ENCODE data around the gene CLEC5A.
"Not testable (repeated sequence)": the region's sequence is repeated elsewhere in the genome, so short reads cannot be mapped to it uniquely, and the experiment has no call there.

The CLEC5A gene

DNA sequence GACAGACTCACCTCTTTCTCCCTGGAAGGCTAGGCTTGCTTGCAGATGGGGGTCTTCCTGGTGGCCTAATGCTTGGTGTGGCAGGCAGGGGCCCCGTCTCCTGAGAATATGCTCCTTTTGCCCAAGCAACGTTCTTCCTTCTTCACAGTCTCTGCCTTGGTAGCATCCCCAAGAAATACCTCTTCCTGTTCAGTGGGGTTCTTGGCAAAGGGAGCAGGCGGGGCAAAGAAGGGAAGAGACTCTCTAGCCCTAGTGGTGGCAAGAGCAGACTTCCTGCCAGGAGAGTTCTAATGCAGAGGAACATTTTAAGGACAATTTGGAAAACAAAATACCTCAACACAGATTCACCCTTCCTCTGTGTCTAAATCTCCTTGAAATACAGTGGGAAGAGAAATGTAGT lies at the start of gene CLEC5A:
Gene CLEC5A (minus strand): TSS at position 179 of the 400 bp plus-strand sequence. CDS start 682 bp downstream, outside the sequence.
- no peak within 1 kb of the TSS for H3K4me3 ChIP-seq (ENCODE audit: low read length)
- H3K36me3 ChIP-seq (ENCODE audit: control insufficient read depth, insufficient read depth, low read length) = no peaks in the 10 kb centered on the region
- no peaks in the 10 kb centered on the region for H3K4me1 ChIP-seq (ENCODE audit: control insufficient read depth, insufficient read depth, low read length)
- no peak within 1 kb of the TSS for H3K9ac ChIP-seq (ENCODE audit: low read length)
- H3K27ac ChIP-seq (ENCODE audit: low read depth, low read length) = no peak within 1 kb of the TSS
- H3K27me3 ChIP-seq (ENCODE audit: control insufficient read depth, insufficient read depth, low read length) = no peaks in the 10 kb centered on the region

- no peaks in the 10 kb centered on the region for H3K27me3 ChIP-seq (ENCODE audit: control insufficient read depth, insufficient read depth, low read length)
- H3K9ac ChIP-seq (ENCODE audit: low read length) = no peak overlapping the region
- H3K36me3 ChIP-seq (ENCODE audit: control insufficient read depth, insufficient read depth, low read length) = no peaks in the 10 kb centered on the region
- no peak overlapping the region for H3K27ac ChIP-seq (ENCODE audit: low read depth, low read length)
- H3K4me3 ChIP-seq (ENCODE audit: low read length) = no peak overlapping the region
- H3K4me1 ChIP-seq (ENCODE audit: control insufficient read depth, insufficient read depth, low read length) = no peaks in the 10 kb centered on the region
Observed at GRCh38 chr7:141993354-141993753, 46.6 kb upstream of the CLEC5A start.

- Histone ChIP-seq H3K27me3 (ENCODE audit: control insufficient read depth, insufficient read depth, low read length) (no peaks in the 10 kb centered on the region), H3K9ac (ENCODE audit: low read length) (no peak overlapping the region), H3K36me3 (ENCODE audit: control insufficient read depth, insufficient read depth, low read length) (no peaks in the 10 kb centered on the region), H3K27ac (ENCODE audit: low read depth, low read length) (no peak overlapping the region), H3K4me1 (ENCODE audit: control insufficient read depth, insufficient read depth, low read length) (no peaks in the 10 kb centered on the region), H3K4me3 (ENCODE audit: low read length) (no peak overlapping the region)
Observed at GRCh38 chr7:141992688-141993087, 45.9 kb upstream of the CLEC5A start.

DNA sequence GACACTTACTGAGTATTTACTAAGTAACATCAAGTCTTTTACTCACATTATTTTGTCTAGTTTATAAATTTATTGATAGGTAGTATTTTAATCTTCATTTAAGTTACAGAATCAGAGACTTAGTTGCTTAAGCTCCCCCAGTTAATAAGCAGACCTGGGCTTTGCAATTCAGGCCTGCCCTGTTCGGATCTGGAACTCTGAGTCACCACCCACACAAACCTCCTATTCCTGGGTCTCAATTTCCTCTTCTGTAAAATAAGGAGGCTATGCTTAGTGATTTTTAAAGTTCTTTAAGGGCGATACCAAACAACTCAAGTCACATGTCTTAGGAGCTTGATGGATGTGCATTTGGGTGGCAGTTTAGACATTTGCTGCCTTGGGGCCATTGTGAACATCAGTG lies 45.4 kb upstream of the CLEC5A start:
- Histone ChIP-seq H3K9ac (ENCODE audit: low read length) (no peak overlapping the region), H3K36me3 (ENCODE audit: control insufficient read depth, insufficient read depth, low read length) (no peaks in the 10 kb centered on the region), H3K4me1 (ENCODE audit: control insufficient read depth, insufficient read depth, low read length) (no peaks in the 10 kb centered on the region), H3K27ac (ENCODE audit: low read depth, low read length) (no peak overlapping the region), H3K27me3 (ENCODE audit: control insufficient read depth, insufficient read depth, low read length) (no peaks in the 10 kb centered on the region), H3K4me3 (ENCODE audit: low read length) (no peak overlapping the region)

GRCh38 chr7:141991140-141991539 lies 44.4 kb upstream of the CLEC5A start:
- no peaks in the 10 kb centered on the region for H3K4me1 ChIP-seq (ENCODE audit: control insufficient read depth, insufficient read depth, low read length)
- no peaks in the 10 kb centered on the region for H3K27me3 ChIP-seq (ENCODE audit: control insufficient read depth, insufficient read depth, low read length)
- H3K36me3 ChIP-seq (ENCODE audit: control insufficient read depth, insufficient read depth, low read length) = no peaks in the 10 kb centered on the region
- no peak overlapping the region for H3K4me3 ChIP-seq (ENCODE audit: low read length)
- H3K27ac ChIP-seq (ENCODE audit: low read depth, low read length) = no peak overlapping the region
- H3K9ac ChIP-seq (ENCODE audit: low read length) = no peak overlapping the region

DNA sequence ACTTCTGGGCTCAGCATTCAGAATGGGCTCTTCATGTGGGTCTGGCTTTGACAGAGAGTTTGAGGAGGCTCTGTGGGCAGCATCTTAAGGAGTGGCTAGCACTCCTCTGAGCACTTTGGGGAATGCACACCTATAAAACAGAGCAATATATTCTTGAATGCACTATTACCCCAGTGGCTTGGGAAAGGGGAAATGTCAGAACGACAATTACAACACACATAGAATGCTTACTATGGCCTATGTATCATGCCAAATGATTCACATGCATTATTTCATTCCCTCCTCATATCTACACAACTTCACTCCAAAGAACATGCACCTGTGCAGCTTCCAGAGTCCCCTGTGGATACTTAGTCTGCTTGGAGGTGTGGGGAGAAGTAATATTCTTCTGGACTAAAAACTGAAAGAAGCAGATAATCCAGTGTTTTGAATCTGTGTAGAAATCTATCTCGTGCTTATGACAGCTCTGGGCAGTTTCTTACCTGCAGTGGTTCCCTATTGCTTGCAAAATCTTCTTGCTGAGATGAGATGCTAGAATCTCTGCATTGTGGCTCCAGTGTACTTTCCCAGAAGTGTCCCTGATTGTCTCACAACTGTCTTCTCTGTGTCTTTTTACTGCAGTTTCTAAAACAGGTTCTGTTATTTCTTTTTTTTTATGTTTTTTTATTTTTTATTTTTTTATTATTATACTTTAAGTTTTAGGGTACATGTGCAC lies 43.4 kb upstream of the CLEC5A start:
- H3K27me3 ChIP-seq (ENCODE audit: control insufficient read depth, insufficient read depth, low read length) = no peaks in the 10 kb centered on the region
- no peak overlapping the region for H3K9ac ChIP-seq (ENCODE audit: low read length)
- H3K36me3 ChIP-seq (ENCODE audit: control insufficient read depth, insufficient read depth, low read length) = no peaks in the 10 kb centered on the region
- H3K27ac ChIP-seq (ENCODE audit: low read depth, low read length) = no peak overlapping the region
- H3K4me3 ChIP-seq (ENCODE audit: low read length) = no peak overlapping the region
- H3K4me1 ChIP-seq (ENCODE audit: control insufficient read depth, insufficient read depth, low read length) = no peaks in the 10 kb centered on the region

DNA sequence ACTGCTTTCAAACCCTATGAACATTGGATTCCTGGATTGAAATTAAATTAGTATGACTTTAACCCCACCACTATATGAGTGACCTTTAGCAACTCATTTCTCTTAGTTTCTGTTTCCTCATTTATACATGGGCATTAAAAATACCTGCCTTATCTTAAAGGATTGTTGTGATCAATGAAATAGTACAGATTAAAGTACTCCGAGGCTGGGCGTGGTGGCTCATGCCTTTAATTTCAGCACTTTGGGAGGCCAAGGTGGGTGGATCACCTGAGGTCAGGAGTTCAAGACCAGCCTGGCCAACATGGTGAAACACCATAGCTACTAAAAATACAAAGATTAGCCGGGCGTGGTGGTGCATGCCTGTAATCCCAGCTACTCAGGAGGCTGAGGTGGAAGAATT lies 41.0 kb upstream of the CLEC5A start:
- H3K36me3 ChIP-seq (ENCODE audit: control insufficient read depth, insufficient read depth, low read length); H3K4me1 ChIP-seq (ENCODE audit: control insufficient read depth, insufficient read depth, low read length); H3K4me3 ChIP-seq (ENCODE audit: low read length); H3K27me3 ChIP-seq (ENCODE audit: control insufficient read depth, insufficient read depth, low read length); H3K9ac ChIP-seq (ENCODE audit: low read length); H3K27ac ChIP-seq (ENCODE audit: low read depth, low read length): not testable (repeated sequence)

DNA sequence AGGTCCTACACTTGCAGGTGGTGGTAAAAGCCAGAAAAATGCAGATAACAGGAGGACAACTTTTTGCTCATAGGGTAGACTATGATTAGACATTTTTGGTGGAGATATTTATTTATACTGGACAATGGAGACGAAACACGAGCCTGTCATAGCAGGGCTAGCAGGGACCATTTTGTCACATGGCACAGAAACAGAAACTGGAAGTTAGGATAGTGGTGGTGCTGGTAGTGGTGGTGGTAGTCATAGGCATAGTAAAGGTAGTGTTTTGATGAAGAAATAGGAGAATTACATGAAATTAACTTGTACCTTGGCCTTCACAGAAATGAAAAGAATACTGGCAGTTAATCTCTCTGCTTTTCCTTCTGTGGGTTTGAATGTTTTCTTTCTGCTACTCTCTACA lies 40.1 kb upstream of the CLEC5A start:
- no peaks in the 10 kb centered on the region for H3K36me3 ChIP-seq (ENCODE audit: control insufficient read depth, insufficient read depth, low read length)
- no peaks in the 10 kb centered on the region for H3K4me1 ChIP-seq (ENCODE audit: control insufficient read depth, insufficient read depth, low read length)
- no peak overlapping the region for H3K4me3 ChIP-seq (ENCODE audit: low read length)
- no peak overlapping the region for H3K9ac ChIP-seq (ENCODE audit: low read length)
- H3K27me3 ChIP-seq (ENCODE audit: control insufficient read depth, insufficient read depth, low read length) = no peaks in the 10 kb centered on the region
- H3K27ac ChIP-seq (ENCODE audit: low read depth, low read length) = no peak overlapping the region

GRCh38 chr7:141985926-141986325 lies 39.2 kb upstream of the CLEC5A start:
- not testable (repeated sequence) for H3K27me3 ChIP-seq (ENCODE audit: control insufficient read depth, insufficient read depth, low read length); H3K4me3 ChIP-seq (ENCODE audit: low read length); H3K4me1 ChIP-seq (ENCODE audit: control insufficient read depth, insufficient read depth, low read length); H3K27ac ChIP-seq (ENCODE audit: low read depth, low read length); H3K9ac ChIP-seq (ENCODE audit: low read length); H3K36me3 ChIP-seq (ENCODE audit: control insufficient read depth, insufficient read depth, low read length)

DNA sequence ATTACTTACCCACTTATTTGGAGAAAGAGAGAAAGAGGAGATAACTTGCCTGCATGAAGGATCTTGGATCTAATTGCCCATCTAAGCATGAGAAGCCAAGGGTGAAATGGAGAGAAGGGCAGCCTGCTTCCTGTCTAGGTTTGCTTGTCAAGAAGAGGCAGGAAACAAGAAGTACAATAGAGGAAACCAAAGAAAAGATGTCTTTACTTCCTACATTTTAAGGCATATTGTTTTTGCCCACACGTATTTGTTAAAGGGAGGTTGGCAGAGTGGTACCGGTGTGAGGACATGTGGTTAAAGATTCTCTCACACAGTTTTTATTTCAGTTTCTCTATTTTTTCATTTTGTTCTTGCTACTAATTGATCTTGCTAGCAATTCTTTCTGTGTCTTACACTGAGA lies 32.8 kb upstream of the CLEC5A start:
- H3K27me3 ChIP-seq (ENCODE audit: control insufficient read depth, insufficient read depth, low read length) = no peaks in the 10 kb centered on the region
- no peak overlapping the region for H3K9ac ChIP-seq (ENCODE audit: low read length)
- H3K36me3 ChIP-seq (ENCODE audit: control insufficient read depth, insufficient read depth, low read length) = no peaks in the 10 kb centered on the region
- no peak overlapping the region for H3K27ac ChIP-seq (ENCODE audit: low read depth, low read length)
- no peak overlapping the region for H3K4me3 ChIP-seq (ENCODE audit: low read length)
- H3K4me1 ChIP-seq (ENCODE audit: control insufficient read depth, insufficient read depth, low read length) = no peaks in the 10 kb centered on the region

DNA sequence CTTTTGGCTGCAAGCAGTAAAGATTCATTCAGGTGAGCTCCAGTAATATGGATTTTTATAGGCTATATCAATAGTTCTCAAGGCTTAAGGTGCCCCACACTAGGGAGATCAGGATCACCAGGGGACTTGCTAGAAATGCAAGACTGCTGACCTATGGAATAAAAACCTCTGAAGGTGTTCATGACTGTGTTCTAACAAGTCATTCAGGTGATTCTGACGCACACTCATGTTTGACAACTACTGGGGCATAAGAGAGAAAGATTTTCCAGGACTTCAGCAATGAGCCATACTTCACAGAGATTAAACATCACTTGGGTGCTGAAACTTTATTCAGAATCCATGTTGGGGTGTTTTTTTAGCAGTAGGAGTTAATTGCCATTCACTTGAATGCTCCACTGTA lies 31.6 kb upstream of the CLEC5A start:
- Histone ChIP-seq H3K27ac (ENCODE audit: low read depth, low read length) (no peak overlapping the region), H3K4me3 (ENCODE audit: low read length) (no peak overlapping the region), H3K9ac (ENCODE audit: low read length) (no peak overlapping the region), H3K27me3 (ENCODE audit: control insufficient read depth, insufficient read depth, low read length) (no peaks in the 10 kb centered on the region), H3K4me1 (ENCODE audit: control insufficient read depth, insufficient read depth, low read length) (no peaks in the 10 kb centered on the region), H3K36me3 (ENCODE audit: control insufficient read depth, insufficient read depth, low read length) (no peaks in the 10 kb centered on the region)

GRCh38 chr7:141976524-141977245 lies 29.9 kb upstream of the CLEC5A start:
- Histone ChIP-seq H3K27ac (ENCODE audit: low read depth, low read length) (no peak overlapping the region), H3K36me3 (ENCODE audit: control insufficient read depth, insufficient read depth, low read length) (no peaks in the 10 kb centered on the region), H3K27me3 (ENCODE audit: control insufficient read depth, insufficient read depth, low read length) (no peaks in the 10 kb centered on the region), H3K9ac (ENCODE audit: low read length) (no peak overlapping the region), H3K4me3 (ENCODE audit: low read length) (no peak overlapping the region), H3K4me1 (ENCODE audit: control insufficient read depth, insufficient read depth, low read length) (no peaks in the 10 kb centered on the region)

All from rectal smooth muscle tissue (tissue), 1 donor.